ENCODE measurements around the gene KDM4B. TPM values are rescaled to one million over a fixed set of nuclear protein-coding genes. Genes with fewer than 3 reads are reported as not detected.

Gene KDM4B
- total RNA-seq, 1 experiment from 2014 or later = 43.7 TPM

- no peak for TF ChIP-seq CTCF (conservative IDR thresholded peaks at IDR 0.05)
- Histone ChIP-seq H2BK5ac (ENCODE audit: insufficient read length, low read length) (no peak overlapping the region), H3K23me2 (ENCODE audit: insufficient read length, low read depth, low read length, poor library complexity, severe bottlenecking) (no peaks in the 10 kb centered on the region), H4K8ac (replicated peaks; ENCODE audit: insufficient read length, low read depth, low read length) (no peak overlapping the region), H3K9ac (ENCODE audit: extremely low read depth, insufficient read length, low read length) (no peak overlapping the region), H3K4me1 (ENCODE audit: insufficient read depth, low read length) (peaks cover 6% of the 10 kb centered on the region; the same call in 1 of the 2 replicates), H3K27me3 (ENCODE audit: insufficient read depth, low read length) (peaks cover 2% of the 10 kb centered on the region; the same call in 1 of the 2 replicates), H4K20me1 (ENCODE audit: control insufficient read depth, insufficient read depth, insufficient read length) (no peaks in the 10 kb centered on the region), H3K14ac (ENCODE audit: insufficient read depth, low read length) (no peak overlapping the region; the same call in 1 of the 2 replicates), H2BK120ac (ENCODE audit: low read depth, low read length, poor library complexity, severe bottlenecking) (no peak overlapping the region), H2BK15ac (ENCODE audit: low read depth, low read length) (no peak overlapping the region), H2BK20ac (ENCODE audit: low read depth, low read length, poor library complexity, severe bottlenecking) (no peak overlapping the region), H3K27ac (ENCODE audit: insufficient read length, low read depth, low read length) (no peak overlapping the region), H4K91ac (ENCODE audit: insufficient read length, low read depth, low read length) (no peak overlapping the region), H3K23ac (ENCODE audit: insufficient read length, low read depth, low read length) (no peak overlapping the region), H3K79me1 (ENCODE audit: insufficient read depth, low read depth, low read length, poor library complexity, severe bottlenecking) (no peaks in the 10 kb centered on the region), H3K4ac (ENCODE audit: low read depth, low read length) (no peak overlapping the region), H4K5ac (ENCODE audit: insufficient read length, low read depth, low read length) (no peak overlapping the region), H3K4me2 (ENCODE audit: insufficient read depth, insufficient read length, low read length) (no peak overlapping the region), H3T11ph (ENCODE audit: low read length) (no peak overlapping the region), H3K18ac (ENCODE audit: insufficient read length, low read depth, low read length) (no peak overlapping the region), H3K56ac (ENCODE audit: insufficient read length, low read depth, low read length) (no peak overlapping the region), H2AK5ac (ENCODE audit: insufficient read length, low read length) (no peak overlapping the region), H3K9me3 (ENCODE audit: control insufficient read depth, low read depth, low read length) (no peaks in the 10 kb centered on the region), H2AFZ (ENCODE audit: low read length) (no peak overlapping the region), H2BK12ac (ENCODE audit: insufficient read length, low read depth, low read length) (no peak overlapping the region), H3K79me2 (ENCODE audit: insufficient read depth, low read length) (no peaks in the 10 kb centered on the region)
- Mint-ChIP-seq H3K27ac (peak overlapping the region in 1 of 3 experiments; percentile 57; a peak in 1 of 7 replicates), H3K27me3 (ENCODE audit: low read depth) (no peaks in the 10 kb centered on the region), H3K4me3 (no peak overlapping the region), H3K9me3 (no peaks in the 10 kb centered on the region), H3K4me1 (peaks cover 20% of the 10 kb centered on the region in 2 experiments), H3K36me3 (ENCODE audit: insufficient read depth in 1 of 3, low read depth in 3 of 3) (peaks cover 5 to 45% (median 32%) of the 10 kb centered on the region in 3 experiments; a peak in 6 of 7 replicates)
- no CpG with 5 or more reads among the region's 19 CpGs for WGBS (ENCODE audit: extremely low coverage, insufficient read length, low lambda C conversion rate)
- DNase-seq = no peak
Observed at GRCh38 chr19:5077209-5077515, 108.2 kb downstream of the KDM4B start.
